ENCODE measurements around the gene GRPEL1. TPM values are rescaled to one million over a fixed set of nuclear protein-coding genes. Genes with fewer than 3 reads are reported as not detected.

Gene GRPEL1
- polyA plus RNA-seq, 1 of the 3 experiments (the other 2 are of a cell fraction): 29.8 TPM

- Histone ChIP-seq H3K27ac (ENCODE audit: low read depth in 2 of 2, low read length in 1 of 2) (no peak overlapping the region), H3K9ac (no peak overlapping the region), H3K36me3 (replicated peaks in 1 of 2; ENCODE audit: control insufficient read depth in 1 of 2, insufficient read depth in 2 of 2, low read length in 1 of 2) (peaks cover 8 to 38% of the 10 kb centered on the region in 2 experiments), H4K20me1 (ENCODE audit: insufficient read depth) (peaks cover 18% of the 10 kb centered on the region; the same call in 1 of the 2 replicates), H3K4me1 (ENCODE audit: control insufficient read depth in 1 of 2, insufficient read depth in 2 of 2, low read depth in 1 of 2, low read length in 1 of 2) (peaks cover 0 to 4% of the 10 kb centered on the region in 2 experiments; a peak in 1 of 4 replicates), H3K9me2 (no peaks in the 10 kb centered on the region), H3K4me3 (ENCODE audit: low read depth in 2 of 2, low read length in 1 of 2) (no peak overlapping the region), H3K4me2 (no peak overlapping the region), H3K27me3 (ENCODE audit: insufficient read depth) (no peaks in the 10 kb centered on the region), H3F3A (replicated peaks; ENCODE audit: insufficient read depth) (peaks cover 16% of the 10 kb centered on the region), H2AFZ (ENCODE audit: low read depth) (no peak overlapping the region), H3K9me3 (no peaks in the 10 kb centered on the region), H3K79me2 (ENCODE audit: insufficient read depth) (peaks cover 62% of the 10 kb centered on the region)
- CTCF ChIA-PET: interaction anchor here (0.9 kb wide), 1 partner anchor 10 kb away, joined by 3 read pairs; the partner anchor contains the start of gene TADA2B
- 88% methylated on average over 8 of the region's 14 CpGs for WGBS (ENCODE audit: low lambda C conversion rate)
- TF ChIP-seq USF1 (IDR thresholded peaks at IDR 0.05; ENCODE audit: borderline replicate concordance, low read depth): no peak
- TF ChIP-seq RCOR1 (IDR thresholded peaks at IDR 0.05; ENCODE audit: low read length): no peak
- TF ChIP-seq PBX3 (IDR thresholded peaks at IDR 0.05): no peak
- no peak for TF ChIP-seq IRF3 (IDR thresholded peaks at IDR 0.05; ENCODE audit: low read depth, low read length)
- TF ChIP-seq EP300 (IDR thresholded peaks at IDR 0.05; ENCODE audit: borderline replicate concordance in 1 of 2, low read depth in 1 of 2, low read length in 1 of 2): no peak
- no peak for TF ChIP-seq MEF2A (IDR thresholded peaks at IDR 0.05; ENCODE audit: borderline replicate concordance, low read depth)
- TF ChIP-seq FOSL2 (IDR thresholded peaks at IDR 0.05; ENCODE audit: borderline replicate concordance, low read depth): no peak
- POLR2A ChIA-PET: no interaction called here
- DNase-seq: no peak
Measured at GRCh38 chr4:7052313-7052712, 15.6 kb downstream of the GRPEL1 start.

- Histone ChIP-seq H3F3A (replicated peaks; ENCODE audit: insufficient read depth) (peaks cover 14% of the 10 kb centered on the region), H4K20me1 (ENCODE audit: insufficient read depth) (peaks cover 22% of the 10 kb centered on the region; the same call in 1 of the 2 replicates), H3K9me3 (no peaks in the 10 kb centered on the region), H3K36me3 (replicated peaks in 1 of 2; ENCODE audit: control insufficient read depth in 1 of 2, insufficient read depth in 2 of 2, low read length in 1 of 2) (peaks cover 5 to 35% of the 10 kb centered on the region in 2 experiments), H2AFZ (ENCODE audit: low read depth) (no peak overlapping the region), H3K27ac (ENCODE audit: low read depth in 2 of 2, low read length in 1 of 2) (no peak overlapping the region), H3K9me2 (no peaks in the 10 kb centered on the region), H3K4me2 (no peak overlapping the region), H3K27me3 (ENCODE audit: insufficient read depth) (no peaks in the 10 kb centered on the region), H3K4me1 (ENCODE audit: control insufficient read depth in 1 of 2, insufficient read depth in 2 of 2, low read depth in 1 of 2, low read length in 1 of 2) (peaks cover 0 to 4% of the 10 kb centered on the region in 2 experiments; a peak in 1 of 4 replicates), H3K9ac (no peak overlapping the region), H3K79me2 (ENCODE audit: insufficient read depth) (peaks cover 62% of the 10 kb centered on the region), H3K4me3 (ENCODE audit: low read depth in 2 of 2, low read length in 1 of 2) (no peak overlapping the region)
- WGBS (ENCODE audit: low lambda C conversion rate): 100% methylated on average over 5 of the region's 14 CpGs
- TF ChIP-seq FOXJ3 (CRISPR knock-in tag; IDR thresholded peaks at IDR 0.05) (no peak), RFX5 (IDR thresholded peaks at IDR 0.05; ENCODE audit: low read length) (no peak), FOXM1 (IDR thresholded peaks at IDR 0.05; ENCODE audit: low read depth) (no peak), ELF1 (IDR thresholded peaks at IDR 0.05) (no peak), IRF3 (IDR thresholded peaks at IDR 0.05; ENCODE audit: low read depth, low read length) (no peak), TCF12 (IDR thresholded peaks at IDR 0.05) (no peak)
- no peak for DNase-seq
- ChIA-PET POLR2A (no interaction called here), CTCF (interaction anchor here (0.9 kb wide), 1 partner anchor 9 kb away, joined by 4 read pairs; the partner anchor contains the start of gene TADA2B)
Measured at GRCh38 chr4:7051905-7052304, 16.0 kb downstream of the GRPEL1 start.

Data from SK-N-SH (cell line).